Left renal pelvis (tissue), 4 donors: ENCODE results near the gene SPEG. TPM values are rescaled to one million over a fixed set of nuclear protein-coding genes. Genes with fewer than 3 reads are reported as not detected.
A peak's percentile ranks its signal among the peaks of the same experiment; 100 is the strongest.
"Not testable (repeated sequence)": the region's sequence is repeated elsewhere in the genome, so short reads cannot be mapped to it uniquely, and the experiment has no call there.

Source experiments
- DNase-seq, 4 donors: peaks; one replicate each; pipeline ENCODE4 v3.0.0-alpha.2; 2013; ENCODE audit warnings: low read depth in 4 of 4, low spot score in 3 of 4
- polyA plus RNA-seq, 4 donors: library from polyadenylated mRNA; unstranded; fragments of 120-200 nt; gene quantifications; one replicate each; pipeline ENCODE4 v1.2.1, GENCODE V29; 2013; ENCODE audit not compliant: insufficient read length in 4 of 4

SPEG gene
- 10 to 100 TPM in 3 of 4 donors, 1 to 10 TPM in 1; 9.7 to 18.0 (median 12.5) TPM for polyA plus RNA-seq

DNA sequence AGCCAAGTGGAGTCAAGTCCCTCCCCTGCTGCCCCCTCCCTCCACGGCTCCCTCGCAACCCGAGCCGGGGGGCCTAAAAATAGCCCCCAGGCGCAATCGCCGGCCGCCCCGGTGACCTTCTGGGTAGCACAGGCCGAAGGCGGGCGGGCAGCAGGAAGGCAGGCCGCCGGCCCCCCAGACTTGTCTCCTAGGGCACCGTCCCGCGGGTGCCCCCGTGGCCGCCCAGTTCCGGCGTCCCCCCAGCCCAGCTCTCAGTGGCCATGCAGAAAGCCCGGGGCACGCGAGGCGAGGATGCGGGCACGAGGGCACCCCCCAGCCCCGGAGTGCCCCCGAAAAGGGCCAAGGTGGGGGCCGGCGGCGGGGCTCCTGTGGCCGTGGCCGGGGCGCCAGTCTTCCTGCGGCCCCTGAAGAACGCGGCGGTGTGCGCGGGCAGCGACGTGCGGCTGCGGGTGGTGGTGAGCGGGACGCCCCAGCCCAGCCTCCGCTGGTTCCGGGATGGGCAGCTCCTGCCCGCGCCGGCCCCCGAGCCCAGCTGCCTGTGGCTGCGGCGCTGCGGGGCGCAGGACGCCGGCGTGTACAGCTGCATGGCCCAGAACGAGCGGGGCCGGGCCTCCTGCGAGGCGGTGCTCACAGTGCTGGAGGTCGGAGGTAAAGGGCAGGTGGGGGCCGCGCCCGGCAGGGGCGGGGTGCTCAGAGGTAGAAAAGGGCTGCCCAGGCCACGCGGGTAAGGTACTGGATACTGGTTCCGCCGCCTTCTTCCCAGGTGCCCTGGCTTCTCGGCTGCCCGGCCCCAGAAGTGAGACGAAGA lies at the start of gene SPEG:
Gene SPEG, plus strand, starts transcription at position 126 of the 808 bp plus-strand sequence. Its CDS starts 135 bp downstream, at position 261.
- DNase-seq, result no peak

DNA sequence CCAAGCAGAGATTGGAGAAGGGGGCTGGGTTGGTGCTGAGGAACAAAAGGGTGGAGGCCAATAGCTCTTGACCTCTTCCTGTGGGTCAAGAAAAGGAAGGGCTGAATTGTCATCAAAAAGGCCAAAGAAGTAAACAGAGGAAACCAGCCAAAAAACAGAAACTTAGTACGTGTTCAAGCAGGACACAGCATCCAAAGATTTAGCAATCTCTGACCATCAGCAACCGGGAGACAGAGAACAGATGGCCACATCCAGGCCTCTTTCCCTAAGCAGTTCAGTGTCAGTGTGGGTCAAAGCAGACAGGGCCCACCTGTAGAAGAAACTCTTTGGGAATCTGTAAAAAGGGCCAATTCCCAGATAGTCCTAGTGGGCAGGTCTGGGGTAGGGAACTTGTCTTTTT lies 49.8 kb upstream of the SPEG start:
- DNase-seq, result no peak

GRCh38 chr2:219385958-219386520 lies 48.6 kb upstream of the SPEG start:
- no peak for DNase-seq

DNA sequence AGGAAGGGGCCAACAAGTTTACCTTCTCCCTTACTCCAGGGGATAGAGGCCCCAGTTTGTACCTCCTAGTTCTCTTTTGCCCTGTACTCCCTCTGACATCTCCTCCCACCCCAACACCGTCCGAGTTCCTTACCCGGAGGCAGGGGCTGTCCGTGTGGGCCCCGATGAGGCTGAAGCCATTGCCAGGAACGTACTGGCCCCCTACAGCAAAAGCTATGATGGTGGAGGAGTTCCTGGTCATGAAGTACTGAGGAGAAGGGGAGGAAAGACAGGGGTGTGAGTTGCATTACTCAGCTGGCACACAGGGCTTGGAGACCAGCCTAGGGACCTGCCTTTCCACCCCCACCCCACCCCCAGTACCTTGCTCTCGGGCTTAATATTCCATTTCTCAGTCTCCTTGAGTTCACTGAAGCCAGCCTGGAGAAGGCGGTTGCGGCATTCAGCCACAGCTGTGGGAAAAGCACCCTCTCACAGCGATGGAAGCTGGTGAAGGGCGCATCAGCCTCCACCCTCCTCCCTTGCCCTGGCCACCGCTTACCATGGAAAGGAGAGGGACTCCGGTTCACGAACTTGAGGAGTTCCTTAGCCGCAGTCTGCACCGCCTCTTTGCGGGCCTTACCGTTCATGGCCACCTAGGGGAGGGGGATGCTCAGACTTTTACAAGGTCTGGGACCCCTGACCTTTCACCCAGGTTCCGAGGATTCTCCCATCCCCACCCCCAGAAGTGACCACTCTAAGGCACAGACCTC lies 47.9 kb upstream of the SPEG start:
- DNase-seq, result no peak

GRCh38 chr2:219387306-219388120 lies 47.1 kb upstream of the SPEG start, which contains the start of gene DNPEP:
TSS of gene DNPEP (minus strand) at chr2:219387912. CDS start at chr2:219387794, 118 bp downstream.
- DNase-seq, result peak; percentile 60 to 81 (median 76)

DNA sequence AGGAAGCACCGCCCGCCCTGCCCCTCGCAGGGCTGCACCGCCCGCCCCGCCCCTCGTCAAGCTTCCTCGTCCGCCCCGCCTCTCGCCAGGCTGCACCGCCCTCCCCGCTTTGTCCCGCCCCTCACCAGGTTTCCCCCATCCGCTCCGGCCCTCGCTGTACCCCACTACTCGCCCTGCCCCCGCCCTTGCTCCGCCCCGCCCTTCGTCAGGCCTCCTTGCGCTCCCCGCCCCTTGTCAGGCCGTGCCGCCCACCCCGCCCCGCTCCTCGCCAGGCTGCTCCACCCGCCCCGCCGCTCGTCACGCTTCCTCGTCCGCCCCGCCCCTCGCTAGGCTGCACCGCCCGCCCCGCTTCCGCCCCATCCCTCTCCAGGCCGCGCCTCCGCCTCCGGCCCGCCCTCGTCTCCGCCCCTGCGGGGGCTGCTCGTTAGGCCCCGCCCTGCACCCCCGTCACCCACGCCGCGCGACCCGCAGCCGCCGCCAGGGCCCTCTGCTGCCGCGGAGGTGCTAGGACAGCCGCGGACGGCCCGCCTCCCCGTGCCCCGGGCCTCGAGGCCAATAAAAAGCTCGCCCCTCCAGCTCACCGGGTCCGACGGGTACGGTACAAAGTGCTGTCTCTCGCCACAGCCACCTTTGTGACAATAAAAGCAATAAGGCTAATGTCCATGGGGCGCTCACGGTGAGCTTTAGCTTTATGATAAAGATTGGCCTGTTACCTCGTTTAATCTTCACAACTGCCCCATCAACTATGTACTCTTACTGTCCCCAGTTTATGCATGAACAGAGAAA lies 46.3 kb upstream of the SPEG start:
- peak; percentile 82 to 86 (median 86) for DNase-seq

- no peak for DNase-seq
Measured at GRCh38 chr2:219388907-219389156, 45.8 kb upstream of the SPEG start.

GRCh38 chr2:219392754-219393153 lies 41.9 kb upstream of the SPEG start:
- DNase-seq, result no peak

GRCh38 chr2:219395056-219395455 lies 39.6 kb upstream of the SPEG start:
- not testable (repeated sequence) for DNase-seq

DNA sequence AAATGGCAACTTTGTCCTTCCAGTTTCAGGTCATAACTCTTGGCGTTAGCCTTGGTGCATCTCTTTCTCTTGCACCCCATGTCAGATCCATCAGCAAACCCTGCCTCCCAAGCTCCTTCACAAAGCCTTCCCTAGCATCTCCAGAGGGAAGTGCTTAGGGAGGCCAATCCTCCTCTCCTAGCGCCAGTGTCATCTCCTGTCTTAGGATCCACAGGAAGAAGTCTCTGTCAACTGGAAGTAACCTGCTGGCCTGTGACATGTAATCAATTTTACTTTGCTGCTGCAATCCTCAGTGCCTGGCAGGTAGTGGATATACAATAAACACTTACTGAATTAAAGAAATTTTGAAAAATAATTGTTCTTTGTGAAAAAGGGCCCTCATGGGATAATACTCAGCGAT lies 39.0 kb upstream of the SPEG start:
- no peak for DNase-seq

- DNase-seq, result no peak
Measured at GRCh38 chr2:219396863-219397457, 37.7 kb upstream of the SPEG start.

DNA sequence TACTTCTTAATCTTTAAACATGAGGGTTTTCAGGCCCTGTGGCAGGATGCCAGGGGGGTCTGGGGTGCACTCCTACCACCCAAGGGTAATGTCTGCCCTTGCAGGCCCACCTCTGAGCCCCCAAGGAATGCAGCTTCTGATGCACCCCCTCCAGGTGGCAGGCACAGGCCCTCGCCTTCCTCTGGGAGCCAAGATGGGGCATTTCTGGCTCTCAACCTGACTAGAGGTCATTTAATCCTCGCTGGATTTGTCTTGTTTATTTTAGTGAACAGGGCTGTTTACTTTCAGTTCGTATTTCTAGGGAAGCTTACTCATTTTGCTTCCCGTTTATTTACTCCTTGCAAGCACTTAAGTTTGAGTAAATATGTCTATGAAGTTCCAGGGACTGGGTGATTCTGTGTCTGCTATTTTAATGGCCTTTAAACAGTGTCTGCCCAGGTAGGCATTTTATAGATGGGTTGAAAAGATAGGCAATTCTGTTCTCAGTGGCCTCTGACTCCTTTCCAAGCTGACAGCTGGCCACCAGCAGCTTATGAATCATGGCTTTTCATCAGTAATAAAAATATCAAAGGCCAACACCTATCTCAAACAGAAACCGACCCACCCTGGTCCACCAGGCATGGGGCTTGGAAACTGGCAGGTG lies 35.8 kb upstream of the SPEG start:
- DNase-seq, result no peak

DNA sequence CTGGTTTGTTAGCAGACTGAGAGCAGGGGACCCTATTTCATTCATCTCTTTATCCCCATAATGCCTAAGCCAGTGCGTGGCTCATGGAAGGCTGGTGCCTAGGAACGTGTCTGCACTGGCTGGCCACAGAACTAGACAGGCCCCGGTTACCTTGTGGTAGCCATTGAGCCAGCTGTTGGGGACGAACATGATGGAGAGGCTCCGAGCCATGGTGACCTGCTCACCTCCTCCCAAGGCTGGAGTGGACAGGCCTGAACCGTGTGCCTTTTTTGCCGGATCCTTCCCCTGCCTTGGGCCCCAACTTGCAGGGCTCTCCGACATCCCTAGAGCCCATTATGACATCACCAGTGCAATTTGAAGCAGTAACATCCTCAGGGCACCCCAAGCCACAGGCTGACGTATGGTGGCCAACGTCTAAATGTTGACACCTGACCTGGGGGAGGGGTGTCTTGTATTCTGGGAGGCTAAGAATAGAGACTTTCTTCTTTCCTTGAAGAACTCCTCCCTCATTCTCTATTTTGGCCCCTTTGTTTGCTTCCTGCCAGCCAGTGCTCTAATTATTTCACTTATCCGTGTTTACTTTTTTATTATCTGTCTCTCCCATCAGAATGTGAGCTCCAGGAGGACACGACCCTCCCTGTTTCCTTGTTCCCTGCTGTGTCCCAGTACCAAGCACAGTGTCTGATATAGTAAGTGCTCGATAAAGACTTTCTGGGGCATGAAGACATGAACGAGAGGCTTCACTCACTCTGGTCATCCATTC lies 34.7 kb upstream of the SPEG start:
- no peak for DNase-seq

DNA sequence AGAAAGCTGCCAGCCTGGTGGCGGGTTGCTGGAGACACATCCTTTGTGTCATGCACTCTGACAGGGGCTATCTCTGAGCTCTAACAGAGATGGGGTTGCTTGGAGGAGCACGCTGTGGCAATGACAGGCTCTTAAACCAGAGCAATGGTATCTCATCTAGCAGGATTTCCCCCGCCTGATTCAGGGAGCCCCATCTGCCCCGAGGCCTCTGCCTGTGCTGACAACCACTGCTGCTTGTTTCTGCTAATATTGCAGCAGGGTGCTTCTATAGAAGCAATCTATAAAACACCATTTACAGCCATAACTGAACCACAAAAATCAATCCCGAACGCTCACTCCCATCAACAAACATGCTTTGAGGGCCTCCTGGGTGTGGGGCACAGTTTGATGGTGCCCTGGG lies 34.1 kb upstream of the SPEG start:
- no peak for DNase-seq

DNA sequence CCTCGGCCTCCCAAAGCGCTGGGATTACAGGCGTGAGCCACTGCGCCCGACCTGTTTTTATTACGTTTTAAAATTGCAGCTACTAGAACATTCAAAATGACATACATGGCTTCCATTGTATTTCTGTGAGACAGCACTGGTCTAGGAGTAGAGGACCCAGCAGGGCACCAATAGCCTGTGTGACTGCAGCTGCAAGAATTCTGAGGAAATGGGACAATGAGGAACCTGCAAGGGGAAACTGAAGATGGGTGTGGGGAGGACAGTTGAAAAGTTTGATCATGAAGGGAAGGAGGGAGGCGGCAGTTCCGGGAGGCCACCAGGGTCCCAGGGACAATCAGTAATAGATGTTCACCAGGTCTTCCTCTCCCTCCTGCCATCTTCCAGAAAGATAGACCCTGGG lies 33.0 kb upstream of the SPEG start:
- no peak for DNase-seq

DNA sequence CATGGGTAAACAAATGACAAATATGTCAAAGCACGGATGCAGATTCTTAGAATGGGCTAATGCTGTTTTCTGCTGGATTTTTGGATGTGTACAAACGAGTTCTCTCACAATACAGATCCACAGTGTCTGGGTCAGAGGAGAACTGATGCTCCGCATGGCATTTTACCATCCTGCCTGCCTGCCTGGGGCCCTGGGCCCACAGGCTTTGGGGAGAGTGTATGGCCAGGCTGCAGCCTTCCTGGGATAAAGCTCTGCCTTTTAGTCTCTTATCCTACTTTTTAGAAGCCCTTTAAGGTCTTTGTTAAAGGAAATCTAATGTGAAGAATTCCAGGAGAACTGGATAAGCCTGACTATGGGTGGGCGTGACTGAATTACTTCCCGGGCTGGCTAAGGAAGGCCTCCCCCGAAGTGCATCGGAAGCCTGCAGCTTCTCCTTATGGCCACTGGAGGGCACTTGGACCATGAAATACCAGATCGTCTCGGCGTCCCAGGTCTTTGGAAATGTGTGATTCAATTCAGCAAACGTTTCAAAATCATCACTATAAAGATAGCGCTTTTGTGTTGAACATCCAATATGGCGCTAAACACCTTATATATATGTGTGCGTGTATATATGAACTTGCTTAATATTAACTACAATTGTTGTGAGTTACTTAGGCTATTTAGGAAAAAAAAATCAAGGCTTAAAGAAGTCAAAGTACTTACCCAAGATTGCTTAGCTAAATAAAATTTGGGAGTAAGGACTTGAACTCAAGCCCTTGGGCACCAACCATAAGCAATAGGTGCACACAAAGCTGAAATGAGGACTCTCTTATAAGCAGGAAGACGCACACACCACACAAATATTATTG lies 31.8 kb upstream of the SPEG start:
- DNase-seq, result peak in 3 of 4 donors; percentile 60 to 70 (median 64)

- no peak for DNase-seq
Measured at GRCh38 chr2:219403861-219404260, 30.8 kb upstream of the SPEG start.
